Measurements from ENCODE around the gene ACTG1. TPM values are rescaled to one million over a fixed set of nuclear protein-coding genes. Genes with fewer than 3 reads are reported as not detected.
A peak's percentile ranks its signal among the peaks of the same experiment; 100 is the strongest.

ACTG1 gene
- total and polyA plus RNA-seq, 9 of the 15 experiments (the other 6 are each of a cell fraction or from before 2014, with no cell fraction given): 224 to 1,775 (median 568) TPM

- no peak overlapping the region for H3K4me3 ChIP-seq
- H3K9me3 ChIP-seq (replicated peaks; ENCODE audit: control insufficient read depth, insufficient read depth, low read depth, low read length): no peaks in the 10 kb centered on the region
- peaks cover 15 to 76% of the 10 kb centered on the region in 2 experiments for H3K4me1 ChIP-seq (replicated peaks in 1 of 2; ENCODE audit: control insufficient read depth in 2 of 2, insufficient read depth in 2 of 2, low read length in 2 of 2)
- intact Hi-C loops (cut with micrococcal nuclease) (no loop called here), in situ Hi-C loops (cut with MboI) (no loop called here)
- H3K27me3 ChIP-seq (ENCODE audit: control insufficient read depth in 2 of 2, insufficient read depth in 2 of 2, low read length in 2 of 2): no peaks in the 10 kb centered on the region
- H3K36me3 ChIP-seq (ENCODE audit: control insufficient read depth, insufficient read depth, low read length): peaks cover 9% of the 10 kb centered on the region
- 69% methylated on average over 3 of the region's 4 CpGs for WGBS (ENCODE audit: insufficient coverage, low coverage, missing lambda C conversion rate)
- H4K20me1 ChIP-seq (replicated peaks; ENCODE audit: control insufficient read depth, insufficient read depth, low read length): peaks cover 8% of the 10 kb centered on the region
- DNase-seq (ENCODE audit: extremely low read depth in 1 of 4, low spot score in 3 of 4): no peak
- peaks cover 12% of the 10 kb centered on the region for H3K79me2 ChIP-seq (ENCODE audit: control insufficient read depth, insufficient read depth, low read length)
- 0 out of 2 replicates have a peak, but pooled peaks have one; percentile 15 for TF ChIP-seq TFAP4 (CRISPR knock-in tag; IDR thresholded peaks at IDR 0.05; ENCODE audit: borderline replicate concordance)
- no peak for TF ChIP-seq RAD21 (CRISPR knock-in tag; conservative IDR thresholded peaks at IDR 0.05 in 1 of 2, IDR thresholded peaks at IDR 0.05 in 1 of 2)
- peak overlapping the region in 1 of 2 experiments; percentile 78; a peak in 1 of 4 replicates for H3K9ac ChIP-seq (ENCODE audit: insufficient read depth in 1 of 2, low read depth in 2 of 2, low read length in 2 of 2)
- peaks cover under 1% of the 10 kb centered on the region for H3K9me1 ChIP-seq (ENCODE audit: control insufficient read depth, insufficient read depth, low read length)
- FAIRE-seq: no peak
- no peak overlapping the region for H2AFZ ChIP-seq (ENCODE audit: low read depth, low read length)
- ChIA-PET CTCF (ENCODE audit: low intra/inter-chr PET ratio) (no interaction called here), POLR2A (interaction anchor here (0.6 kb wide), 2 partner anchors 211 to 366 kb away, joined by 3 read pairs; no protein-coding TSS in a partner anchor)
- H3K4me2 ChIP-seq (ENCODE audit: insufficient read depth, low read length): no peak overlapping the region
- no TSS peak for BruUV-seq (replicated peaks)
- no peak for ATAC-seq
- no peak overlapping the region for H3K27ac ChIP-seq (ENCODE audit: extremely low read depth, low read depth, low read length)
Measured at GRCh38 chr17:81516439-81516838, 3.8 kb upstream of the ACTG1 start.

- Histone ChIP-seq H3K9me3 (replicated peaks; ENCODE audit: control insufficient read depth, insufficient read depth, low read depth, low read length) (no peaks in the 10 kb centered on the region), H3K9me1 (ENCODE audit: control insufficient read depth, insufficient read depth, low read length) (peaks cover 6% of the 10 kb centered on the region), H3K27ac (ENCODE audit: extremely low read depth, low read depth, low read length) (peak overlapping the region; percentile 96; the same call in 1 of the 3 replicates), H3K36me3 (ENCODE audit: control insufficient read depth, insufficient read depth, low read length) (peaks cover 18% of the 10 kb centered on the region), H3K4me1 (replicated peaks in 1 of 2; ENCODE audit: control insufficient read depth in 2 of 2, insufficient read depth in 2 of 2, low read length in 2 of 2) (peaks cover 24 to 85% of the 10 kb centered on the region in 2 experiments), H2AFZ (ENCODE audit: low read depth, low read length) (no peak overlapping the region), H4K20me1 (replicated peaks; ENCODE audit: control insufficient read depth, insufficient read depth, low read length) (peaks cover 17% of the 10 kb centered on the region), H3K9ac (ENCODE audit: insufficient read depth in 1 of 2, low read depth in 2 of 2, low read length in 2 of 2) (peak overlapping the region in 1 of 2 experiments; percentile 78; a peak in 3 of 4 replicates), H3K79me2 (ENCODE audit: control insufficient read depth, insufficient read depth, low read length) (peaks cover 21% of the 10 kb centered on the region), H3K4me3 (peak overlapping the region; percentile 36; the same call in 1 of the 2 replicates), H3K27me3 (ENCODE audit: control insufficient read depth in 2 of 2, insufficient read depth in 2 of 2, low read length in 2 of 2) (no peaks in the 10 kb centered on the region), H3K4me2 (ENCODE audit: insufficient read depth, low read length) (peak overlapping the region; percentile 28; the same call in 1 of the 2 replicates)
- DNase-seq (ENCODE audit: extremely low read depth in 1 of 4, low spot score in 3 of 4): no peak
- no peak for FAIRE-seq
- ChIA-PET POLR2A (interaction anchor here (0.6 kb wide), 3 partner anchors 22 to 365 kb away, joined by 3 read pairs; no protein-coding TSS in a partner anchor), CTCF (ENCODE audit: low intra/inter-chr PET ratio) (no interaction called here)
- intact Hi-C loops (cut with micrococcal nuclease): no loop called here
- WGBS (ENCODE audit: insufficient coverage, low coverage, missing lambda C conversion rate): 77% methylated on average over 19 of the region's 19 CpGs
- ATAC-seq: no peak
- BruUV-seq (replicated peaks): TSS peak; percentile 32
- in situ Hi-C loops (cut with MboI): no loop called here
- TF ChIP-seq MTA3 (IDR thresholded peaks at IDR 0.05; ENCODE audit: borderline replicate concordance) (0 out of 2 replicates have a peak, but pooled peaks have one; percentile 7), SRSF3 (IDR thresholded peaks at IDR 0.05; ENCODE audit: insufficient read depth, low read length) (no peak), LARP7 (IDR thresholded peaks at IDR 0.05) (no peak), KLF6 (CRISPR knock-in tag; IDR thresholded peaks at IDR 0.05; ENCODE audit: borderline replicate concordance) (no peak), GTF2B (IDR thresholded peaks at IDR 0.05; ENCODE audit: extremely low read depth, insufficient read length) (no peak), NFIX (CRISPR knock-in tag; IDR thresholded peaks at IDR 0.05; ENCODE audit: low read depth) (no peak), FOXP4 (CRISPR knock-in tag; IDR thresholded peaks at IDR 0.05; ENCODE audit: borderline replicate concordance) (no peak), ZNF165 (CRISPR knock-in tag; IDR thresholded peaks at IDR 0.05; ENCODE audit: borderline replicate concordance) (no peak)
Measured at GRCh38 chr17:81515530-81516041, 3.0 kb upstream of the ACTG1 start.

Measured in K562 (cell line).